K562 (cell line): ENCODE results near the gene CDSN. TPM values are rescaled to one million over a fixed set of nuclear protein-coding genes. Genes with fewer than 3 reads are reported as not detected.

Experiments
- AFF4 ChIP-seq: sonication (generic); formaldehyde crosslinking; IDR thresholded peaks from 2 replicates; pipeline ENCODE4 v1.8.0; 2023; ENCODE audit warnings: mild to moderate bottlenecking, missing genetic modification reagents
- CLOCK ChIP-seq: fragments of 250-450 bp; sonication (Bioruptor Pico); IDR thresholded peaks from 2 replicates; pipeline ENCODE4 v1.4.0; 2020; ENCODE audit warnings: mild to moderate bottlenecking, moderate library complexity, borderline replicate concordance
- CREBBP ChIP-seq: IDR thresholded peaks from one replicate; pipeline ENCODE4 v1.6.1; 2012; ENCODE audit warnings: low read depth, mild to moderate bottlenecking, control low read depth, inconsistent platforms, low read length
- FOXJ2 ChIP-seq: fragments of 200-800 bp; sonication (Bioruptor generic); IDR thresholded peaks from 2 replicates; pipeline ENCODE4 v1.6.1; 2016; ENCODE audit warnings: missing genetic modification characterization, missing compliant biosample characterization
- GATAD2B ChIP-seq: fragments of 450-650 bp; IDR thresholded peaks from 2 replicates; pipeline ENCODE4 v1.6.1; 2017; ENCODE audit warnings: mild to moderate bottlenecking, borderline replicate concordance
- HDGF ChIP-seq: fragments of 450-650 bp; IDR thresholded peaks from 2 replicates; pipeline ENCODE4 v1.6.1; 2016
- ILF3 ChIP-seq: fragments of 450-650 bp; IDR thresholded peaks from 2 replicates; pipeline ENCODE4 v1.6.1; 2018; ENCODE audit warnings: antibody characterized with exemption, mild to moderate bottlenecking, moderate library complexity, borderline replicate concordance
- MXI1 ChIP-seq: IDR thresholded peaks from 2 replicates; pipeline ENCODE4 v1.6.1; 2011; ENCODE audit warnings: low read depth, mild to moderate bottlenecking, improper control_type of control experiment, low read length
- RBM17 ChIP-seq: fragments of 200-400 bp; formaldehyde crosslinking; IDR thresholded peaks from 2 replicates; pipeline ENCODE4 v1.6.1; 2017; ENCODE audit warnings: low read depth, mild to moderate bottlenecking, low read length, borderline replicate concordance
- SMARCE1 ChIP-seq: fragments of 450-650 bp; IDR thresholded peaks from 2 replicates; pipeline ENCODE4 v1.7.1; 2016; ENCODE audit warnings: mild to moderate bottlenecking
- SP1 ChIP-seq: sonication (generic); formaldehyde crosslinking; IDR thresholded peaks from 2 replicates; pipeline ENCODE4 v1.8.1; 2022; ENCODE audit warnings: mild to moderate bottlenecking, missing genetic modification reagents
- STAT5B ChIP-seq: fragments of 250-450 bp; sonication (Bioruptor Pico); IDR thresholded peaks from 2 replicates; pipeline ENCODE4 v1.8.0; 2021; ENCODE audit warnings: mild to moderate bottlenecking, inconsistent platforms
- TCFL5 ChIP-seq: fragments of 250-450 bp; sonication (Bioruptor Pico); conservative IDR thresholded peaks from 2 replicates; pipeline ENCODE4 v1.6.1; 2021; ENCODE audit warnings: mild to moderate bottlenecking, moderate library complexity, matching md5 sums
- ZNF324 ChIP-seq: fragments of 250-450 bp; sonication (Bioruptor Pico); IDR thresholded peaks from 2 replicates; pipeline ENCODE4 v1.4.0; 2020; ENCODE audit warnings: mild to moderate bottlenecking
- ZNF431 ChIP-seq: sonication (generic); formaldehyde crosslinking; IDR thresholded peaks from 2 replicates; pipeline ENCODE4 v1.8.0; 2022; ENCODE audit warnings: mild to moderate bottlenecking, missing genetic modification reagents
- ZNF592 ChIP-seq: fragments of 450-650 bp; IDR thresholded peaks from 2 replicates; pipeline ENCODE4 v1.6.1; 2017; ENCODE audit warnings: antibody characterized with exemption, mild to moderate bottlenecking
- ZNF717 ChIP-seq: fragments of 250-450 bp; sonication (Bioruptor Pico); IDR thresholded peaks from 2 replicates; pipeline ENCODE4 v1.5.0; 2021
- ZNF764 ChIP-seq: fragments of 250-450 bp; sonication (Bioruptor Pico); IDR thresholded peaks from 2 replicates; pipeline ENCODE4 v1.4.0; 2020; ENCODE audit warnings: low read depth, mild to moderate bottlenecking, moderate library complexity
- polyA plus RNA-seq, 8 experiments: library from polyadenylated mRNA; depleted of rRNA in 4 of 8; stranded (reverse) in 5 of 8; unstranded in 3 of 8; fragments of >200 nt; fragmentation: Nextera tagmentation in 2 of 8; fragmentation: Illumina TruSeq in 1 of 8; extraction: Ambion mirVana in 2 of 8; extraction: Trizol in 1 of 8; gene quantifications; 2 replicates each; pipeline versions ENCODE4 v1.2.1 to v1.2.3, GENCODE V29; 2011 to 2014; ENCODE audit warnings: inconsistent platforms in 1 of 8, missing spikeins in 1 of 8
- total RNA-seq, 7 experiments: library from RNA; depleted of rRNA in 6 of 7; stranded (reverse); fragments of >200 nt in 6 of 7; fragmentation: Illumina TruSeq in 2 of 7; extraction: Trizol in 2 of 7; gene quantifications; 2 replicates each; pipeline versions ENCODE4 v1.2.1 to v1.2.3, GENCODE V29; 2011 to 2021; ENCODE audit warnings: low replicate concordance in 1 of 7

The CDSN gene
- total and polyA plus RNA-seq, 9 of the 15 experiments (the other 6 are each of a cell fraction or from before 2014, with no cell fraction given), result not detected

GRCh38 chr6:31086788-31087440 lies 33.3 kb downstream of the CDSN start (continued):
- TF ChIP-seq AFF4 (no peak), ZNF717 (CRISPR knock-in tag) (no peak), HDGF (no peak), STAT5B (CRISPR knock-in tag) (no peak), GATAD2B (no peak), ZNF592 (no peak), SP1 (no peak), ZNF764 (no peak), FOXJ2 (tag) (no peak; the same call in 1 of the 2 replicates), ILF3 (no peak), CREBBP (no peak), ZNF431 (CRISPR knock-in tag) (no peak), RBM17 (no peak), SMARCE1 (peak; percentile 71; the same call in 1 of the 2 replicates), CLOCK (CRISPR knock-in tag) (no peak), MXI1 (no peak), ZNF324 (CRISPR knock-in tag) (no peak), TCFL5 (CRISPR knock-in tag) (no peak)
